GM19395 (cell line): Measurements from ENCODE around the gene HS3ST4.
"Not testable (repeated sequence)": the region's sequence is repeated elsewhere in the genome, so short reads cannot be mapped to it uniquely, and the experiment has no call there.

Source experiments
- ATAC-seq: cut with Tn5 transposase; IDR thresholded peaks from one replicate; pipeline ENCODE4 v1.9.1; 2021; ENCODE audit warnings: mild to moderate bottlenecking, moderate library complexity; ENCODE audit not compliant: unreplicated experiment

Gene HS3ST4

GRCh38 chr16:25729188-25729915 is 37.6 kb downstream of the HS3ST4 start:
- no peak for ATAC-seq

GRCh38 chr16:25730396-25730795 is 38.6 kb downstream of the HS3ST4 start:
- no peak for ATAC-seq

GRCh38 chr16:25734430-25735385 is 42.9 kb downstream of the HS3ST4 start:
- no peak for ATAC-seq

- no peak for ATAC-seq
Observed at GRCh38 chr16:25735645-25736044, 43.9 kb downstream of the HS3ST4 start.

GRCh38 chr16:25747160-25747758 is 55.5 kb downstream of the HS3ST4 start:
- no peak for ATAC-seq

GRCh38 chr16:25748092-25748654 is 56.4 kb downstream of the HS3ST4 start:
- ATAC-seq, result no peak

GRCh38 chr16:25750488-25751216 is 58.9 kb downstream of the HS3ST4 start:
- ATAC-seq, result no peak

- no peak for ATAC-seq
Observed at GRCh38 chr16:25751230-25751835, 59.6 kb downstream of the HS3ST4 start.

- ATAC-seq, result no peak
Observed at GRCh38 chr16:25764466-25764865, 72.7 kb downstream of the HS3ST4 start.

- ATAC-seq, result no peak
Observed at GRCh38 chr16:25771216-25771615, 79.5 kb downstream of the HS3ST4 start.

- no peak for ATAC-seq
Observed at GRCh38 chr16:25771812-25772568, 80.2 kb downstream of the HS3ST4 start.

GRCh38 chr16:25776214-25776613 is 84.5 kb downstream of the HS3ST4 start:
- ATAC-seq, result not testable (repeated sequence)

GRCh38 chr16:25783226-25783625 is 91.5 kb downstream of the HS3ST4 start:
- ATAC-seq, result no peak

GRCh38 chr16:25785361-25785760 is 93.6 kb downstream of the HS3ST4 start:
- ATAC-seq, result no peak

- ATAC-seq, result no peak
Observed at GRCh38 chr16:25786748-25787147, 95.0 kb downstream of the HS3ST4 start.

GRCh38 chr16:25788637-25789036 is 96.9 kb downstream of the HS3ST4 start:
- ATAC-seq, result no peak

GRCh38 chr16:25796239-25796638 is 104.5 kb downstream of the HS3ST4 start:
- ATAC-seq, result no peak

- no peak for ATAC-seq
Observed at GRCh38 chr16:25798065-25798464, 106.3 kb downstream of the HS3ST4 start.

GRCh38 chr16:25799816-25800215 is 108.1 kb downstream of the HS3ST4 start:
- ATAC-seq, result no peak
